H9 (cell line): ENCODE data around the gene WDR74. TPM values are rescaled to one million over a fixed set of nuclear protein-coding genes. Genes with fewer than 3 reads are reported as not detected.

Experiments used
- DNase-seq: peaks from one replicate; pipeline ENCODE4 v3.0.0-alpha.2; 2017
- H2AFZ ChIP-seq: one replicate; pipeline ENCODE4 v1.6.1; 2013; ENCODE audit warnings: mild to moderate bottlenecking, low read length, control low read depth, moderate library complexity
- H2AK5ac ChIP-seq: 2 replicates; pipeline ENCODE4 v1.6.1; 2013; ENCODE audit warnings: low read length, control low read depth, mixed read lengths; ENCODE audit not compliant: insufficient read length
- H2BK120ac ChIP-seq: one replicate; pipeline ENCODE4 v1.6.1; 2013; ENCODE audit warnings: low read depth, mild to moderate bottlenecking, low read length, control low read depth, inconsistent platforms; ENCODE audit not compliant: poor library complexity, severe bottlenecking
- H2BK12ac ChIP-seq: 2 replicates; pipeline ENCODE4 v1.6.1; 2013; ENCODE audit warnings: low read length, control low read depth, mixed read lengths, low read depth; ENCODE audit not compliant: insufficient read length
- H2BK15ac ChIP-seq: 2 replicates; pipeline ENCODE4 v1.6.1; 2013; ENCODE audit warnings: low read depth, low read length, control low read depth
- H2BK20ac ChIP-seq: one replicate; pipeline ENCODE4 v1.6.1; 2013; ENCODE audit warnings: low read depth, mild to moderate bottlenecking, low read length, control low read depth, inconsistent platforms; ENCODE audit not compliant: poor library complexity, severe bottlenecking
- H2BK5ac ChIP-seq: 2 replicates; pipeline ENCODE4 v1.6.1; 2013; ENCODE audit warnings: low read length, control low read depth, mixed read lengths; ENCODE audit not compliant: insufficient read length
- H3K14ac ChIP-seq: 2 replicates; pipeline ENCODE4 v1.6.1; 2013; ENCODE audit warnings: low read length, control low read depth; ENCODE audit not compliant: insufficient read depth
- H3K18ac ChIP-seq: 2 replicates; pipeline ENCODE4 v1.6.1; 2013; ENCODE audit warnings: low read depth, mild to moderate bottlenecking, mixed read lengths, low read length, control low read depth; ENCODE audit not compliant: insufficient read length
- H3K23ac ChIP-seq: 2 replicates; pipeline ENCODE4 v1.6.1; 2013; ENCODE audit warnings: low read length, control low read depth, mixed read lengths, low read depth; ENCODE audit not compliant: insufficient read length
- H3K23me2 ChIP-seq: 2 replicates; pipeline ENCODE4 v1.6.1; 2013; ENCODE audit warnings: low read depth, mild to moderate bottlenecking, mixed read lengths, low read length, control low read depth; ENCODE audit not compliant: insufficient read length, poor library complexity, severe bottlenecking
- H3K27ac ChIP-seq: 2 replicates; pipeline ENCODE4 v1.5.1; 2013; ENCODE audit warnings: low read length, control low read depth, mixed read lengths, low read depth; ENCODE audit not compliant: insufficient read length
- H3K27me3 ChIP-seq: 2 replicates; pipeline ENCODE4 v1.6.1; 2013; ENCODE audit warnings: low read length, control low read depth, inconsistent platforms; ENCODE audit not compliant: insufficient read depth
- H3K4ac ChIP-seq: 2 replicates; pipeline ENCODE4 v1.6.1; 2013; ENCODE audit warnings: low read depth, mild to moderate bottlenecking, control low read depth, inconsistent platforms, low read length, moderate library complexity
- H3K4me1 ChIP-seq: 2 replicates; pipeline ENCODE4 v1.6.1; 2013; ENCODE audit warnings: low read length, control low read depth, inconsistent platforms; ENCODE audit not compliant: insufficient read depth
- H3K4me2 ChIP-seq: 2 replicates; pipeline ENCODE4 v1.6.1; 2013; ENCODE audit warnings: low read length, control low read depth, mixed read lengths; ENCODE audit not compliant: insufficient read length, insufficient read depth
- H3K56ac ChIP-seq: 2 replicates; pipeline ENCODE4 v1.6.1; 2013; ENCODE audit warnings: low read depth, mild to moderate bottlenecking, mixed read lengths, low read length, control low read depth; ENCODE audit not compliant: insufficient read length
- H3K79me1 ChIP-seq: 2 replicates; pipeline ENCODE4 v1.6.1; 2013; ENCODE audit warnings: low read depth, mild to moderate bottlenecking, moderate library complexity, low read length, control low read depth, inconsistent platforms; ENCODE audit not compliant: insufficient read depth, poor library complexity, severe bottlenecking
- H3K79me2 ChIP-seq: 2 replicates; pipeline ENCODE4 v1.6.1; 2013; ENCODE audit warnings: low read length, control low read depth, inconsistent platforms; ENCODE audit not compliant: insufficient read depth
- H3K9ac ChIP-seq: 2 replicates; pipeline ENCODE4 v1.6.1; 2013; ENCODE audit warnings: low read length, control low read depth, mixed read lengths; ENCODE audit not compliant: insufficient read length; ENCODE audit errors: extremely low read depth
- H3K9me3 ChIP-seq: one replicate; pipeline ENCODE4 v1.6.1; 2013; ENCODE audit warnings: low read depth, low read length, inconsistent platforms; ENCODE audit not compliant: control insufficient read depth
- H3T11ph ChIP-seq: one replicate; pipeline ENCODE4 v1.6.1; 2013; ENCODE audit warnings: mild to moderate bottlenecking, low read length, control low read depth, inconsistent platforms
- H4K20me1 ChIP-seq: one replicate; pipeline ENCODE4 v1.6.1; 2013; ENCODE audit not compliant: control insufficient read depth, insufficient read length, insufficient read depth
- H4K5ac ChIP-seq: 2 replicates; pipeline ENCODE4 v1.6.1; 2013; ENCODE audit warnings: low read depth, mild to moderate bottlenecking, mixed read lengths, low read length, control low read depth; ENCODE audit not compliant: insufficient read length
- H4K8ac ChIP-seq: replicated peaks from 2 replicates; pipeline ENCODE4 v1.6.1; 2013; ENCODE audit warnings: low read length, control low read depth, mixed read lengths, low read depth; ENCODE audit not compliant: insufficient read length
- H4K91ac ChIP-seq: 2 replicates; pipeline ENCODE4 v1.6.1; 2013; ENCODE audit warnings: low read depth, mild to moderate bottlenecking, moderate library complexity, mixed read lengths, low read length, control low read depth; ENCODE audit not compliant: insufficient read length
- H3K27ac Mint-ChIP-seq, 3 experiments: 2 replicates in 2 of 3; 3 replicates in 1 of 3; pipeline ENCODE4 v1.8.0; 2020 to 2021; ENCODE audit warnings: mixed read lengths in 3 of 3, mild to moderate bottlenecking in 1 of 3, moderate library complexity in 1 of 3
- H3K27me3 Mint-ChIP-seq: 2 replicates; pipeline ENCODE4 v1.8.0; 2021; ENCODE audit warnings: low read depth, mild to moderate bottlenecking, moderate library complexity, mixed read lengths
- H3K36me3 Mint-ChIP-seq, 3 experiments: 2 replicates in 2 of 3; 3 replicates in 1 of 3; pipeline ENCODE4 v1.8.0; 2020 to 2021; ENCODE audit warnings: low read depth in 3 of 3, mixed read lengths in 3 of 3; ENCODE audit not compliant: insufficient read depth in 1 of 3
- H3K4me1 Mint-ChIP-seq, 2 experiments: 2 replicates each; pipeline ENCODE4 v1.8.0; 2020; ENCODE audit warnings: mixed read lengths in 2 of 2
- H3K4me3 Mint-ChIP-seq, 2 experiments: 2 replicates in 1 of 2; 3 replicates in 1 of 2; pipeline ENCODE4 v1.8.0; 2020 to 2021; ENCODE audit warnings: mild to moderate bottlenecking in 2 of 2, mixed read lengths in 2 of 2, moderate library complexity in 1 of 2
- H3K9me3 Mint-ChIP-seq, 2 experiments: 2 replicates in 1 of 2; 3 replicates in 1 of 2; pipeline ENCODE4 v1.8.0; 2020; ENCODE audit warnings: mild to moderate bottlenecking in 2 of 2, mixed read lengths in 2 of 2, moderate library complexity in 1 of 2
- WGBS: extraction: QIAGEN DNeasy Blood & Tissue Kit; methylation state at CpG from one replicate; pipeline ENCODE4 v1.1.7; 2013; ENCODE audit warnings: missing lambda C conversion rate, low lambda C conversion rate, mixed read lengths; ENCODE audit not compliant: insufficient read length; ENCODE audit errors: extremely low coverage; 5-methylcytosine and 5-hydroxymethylcytosine counted together
- total RNA-seq: library from RNA; stranded (reverse); gene quantifications from 2 replicates; pipeline ENCODE4 v1.2.1, GENCODE V29; 2021
- TF ChIP-seq, protein P1 (sequence below): fragments of 200-600 bp; sonication (generic); conservative IDR thresholded peaks from 3 replicates; pipeline ENCODE4 v1.8.0; 2021; ENCODE audit warnings: antibody characterized with exemption, mild to moderate bottlenecking

The WDR74 gene
- total RNA-seq, 1 experiment from 2014 or later = 121 TPM

DNA sequence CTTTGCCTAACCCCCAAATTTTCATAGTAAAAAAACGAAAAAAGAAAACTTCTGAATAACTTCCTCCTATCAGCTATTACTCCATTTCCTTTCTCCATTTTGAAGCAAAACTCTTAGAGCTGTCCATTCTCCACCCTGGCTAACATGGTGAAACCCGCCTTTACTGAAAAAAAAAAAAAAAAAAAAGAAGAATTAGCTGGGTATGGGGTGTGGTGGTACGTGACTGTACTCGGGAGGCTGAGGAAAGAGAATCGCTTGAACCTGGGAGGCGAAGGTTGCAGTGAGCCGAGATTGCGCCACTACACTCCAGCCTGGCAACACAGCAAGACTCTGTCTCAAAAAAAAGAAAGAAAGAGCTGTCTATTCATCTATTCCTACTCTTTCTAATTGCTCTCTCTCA, 22.8 kb downstream of the WDR74 start:
- Histone ChIP-seq H3K23me2 (no peaks in the 10 kb centered on the region), H4K20me1 (no peaks in the 10 kb centered on the region), H2BK15ac (no peak overlapping the region), H3K4me2 (no peak overlapping the region), H2BK5ac (no peak overlapping the region), H3K9ac (no peak overlapping the region), H3K56ac (no peak overlapping the region), H3K79me2 (no peaks in the 10 kb centered on the region), H2BK120ac (no peak overlapping the region), H3K27me3 (no peaks in the 10 kb centered on the region), H2BK20ac (no peak overlapping the region), H3K18ac (no peak overlapping the region), H2AFZ (no peak overlapping the region), H3K27ac (no peak overlapping the region), H2BK12ac (no peak overlapping the region), H3K4me1 (no peaks in the 10 kb centered on the region), H4K5ac (no peak overlapping the region), H3K14ac (no peak overlapping the region), H4K8ac (no peak overlapping the region), H3K23ac (no peak overlapping the region), H3K9me3 (no peaks in the 10 kb centered on the region), H4K91ac (no peak overlapping the region), H3K79me1 (no peaks in the 10 kb centered on the region), H3T11ph (no peak overlapping the region), H2AK5ac (no peak overlapping the region), H3K4ac (no peak overlapping the region)
- H3K4me3 Mint-ChIP-seq = no peak overlapping the region
- no peaks in the 10 kb centered on the region for H3K4me1 Mint-ChIP-seq
- H3K9me3 Mint-ChIP-seq = no peaks in the 10 kb centered on the region
- H3K27me3 Mint-ChIP-seq = no peaks in the 10 kb centered on the region
- no peak overlapping the region; a peak in 2 of 7 replicates for H3K27ac Mint-ChIP-seq
- WGBS = no CpG with 5 or more reads among the region's 8 CpGs
- TF ChIP-seq, protein P1, sequence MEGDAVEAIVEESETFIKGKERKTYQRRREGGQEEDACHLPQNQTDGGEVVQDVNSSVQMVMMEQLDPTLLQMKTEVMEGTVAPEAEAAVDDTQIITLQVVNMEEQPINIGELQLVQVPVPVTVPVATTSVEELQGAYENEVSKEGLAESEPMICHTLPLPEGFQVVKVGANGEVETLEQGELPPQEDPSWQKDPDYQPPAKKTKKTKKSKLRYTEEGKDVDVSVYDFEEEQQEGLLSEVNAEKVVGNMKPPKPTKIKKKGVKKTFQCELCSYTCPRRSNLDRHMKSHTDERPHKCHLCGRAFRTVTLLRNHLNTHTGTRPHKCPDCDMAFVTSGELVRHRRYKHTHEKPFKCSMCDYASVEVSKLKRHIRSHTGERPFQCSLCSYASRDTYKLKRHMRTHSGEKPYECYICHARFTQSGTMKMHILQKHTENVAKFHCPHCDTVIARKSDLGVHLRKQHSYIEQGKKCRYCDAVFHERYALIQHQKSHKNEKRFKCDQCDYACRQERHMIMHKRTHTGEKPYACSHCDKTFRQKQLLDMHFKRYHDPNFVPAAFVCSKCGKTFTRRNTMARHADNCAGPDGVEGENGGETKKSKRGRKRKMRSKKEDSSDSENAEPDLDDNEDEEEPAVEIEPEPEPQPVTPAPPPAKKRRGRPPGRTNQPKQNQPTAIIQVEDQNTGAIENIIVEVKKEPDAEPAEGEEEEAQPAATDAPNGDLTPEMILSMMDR = no peak
- no peak for DNase-seq
- H3K36me3 Mint-ChIP-seq = peaks cover 5 to 33% (median 30%) of the 10 kb centered on the region in 3 experiments; a peak in 6 of 7 replicates
